Subcutaneous adipose tissue (tissue), 4 donors: ENCODE measurements around the gene RAB20. TPM values are rescaled to one million over a fixed set of nuclear protein-coding genes. Genes with fewer than 3 reads are reported as not detected.

Source experiments
- CTCF ChIP-seq: fragments of 450-650 bp; IDR thresholded peaks from one replicate; pipeline ENCODE4 v1.5.1; 2016; ENCODE audit warnings: low read depth, mild to moderate bottlenecking, control low read depth, antibody characterized with exemption, moderate library complexity
- total RNA-seq, 4 donors: library from RNA; depleted of rRNA; stranded (reverse); fragments of >200 nt; gene quantifications; one replicate each; pipeline ENCODE4 v1.1.0, GENCODE V29; 2016

RAB20 gene
- total RNA-seq, 4 donors from 2014 or later = 26.6 to 78.5 (median 37.8) TPM

DNA sequence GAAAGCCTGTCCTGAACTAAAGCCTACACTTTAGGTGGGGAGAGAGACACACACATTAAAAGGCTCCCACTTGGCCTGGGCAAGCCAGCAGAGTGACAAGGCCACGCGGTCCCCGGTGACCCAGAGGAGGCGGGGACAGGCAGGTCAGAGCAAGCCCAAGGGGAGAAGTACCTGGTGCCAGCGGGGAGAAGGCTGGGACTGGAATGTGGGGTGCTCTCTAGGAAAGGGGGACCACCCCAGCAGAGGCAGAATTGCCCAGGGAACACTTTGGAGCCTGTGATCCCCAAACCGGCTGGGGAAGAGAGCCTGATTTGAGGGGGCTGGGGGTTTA is 82.3 kb downstream of the RAB20 start:
- TF ChIP-seq CTCF = no peak

GRCh38 chr13:110478405-110479214 is 82.9 kb downstream of the RAB20 start:
- no peak for TF ChIP-seq CTCF

DNA sequence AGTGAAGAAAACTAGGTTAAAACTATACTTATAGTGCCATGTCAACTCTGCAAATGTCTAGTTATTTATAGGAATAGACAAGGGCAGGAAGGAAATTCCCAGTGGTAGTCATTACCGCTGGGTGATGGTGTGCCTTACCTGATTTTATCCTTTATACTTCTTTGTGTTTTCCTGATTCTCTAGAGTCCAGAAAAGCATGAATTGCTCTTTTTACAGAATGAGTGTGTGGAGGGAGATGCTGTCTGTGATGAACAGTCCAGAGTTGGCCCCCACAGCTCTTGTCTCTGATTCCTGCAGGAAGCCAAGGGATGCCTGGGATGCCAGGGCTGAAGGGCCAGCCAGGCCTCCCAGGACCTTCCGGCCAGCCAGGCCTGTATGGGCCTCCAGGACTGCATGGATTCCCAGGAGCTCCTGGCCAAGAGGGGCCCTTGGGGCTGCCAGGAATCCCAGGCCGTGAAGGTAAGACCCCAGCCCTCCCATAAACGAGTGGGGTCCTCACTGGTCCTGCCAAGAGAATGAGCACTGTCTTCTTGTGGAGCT is 83.7 kb downstream of the RAB20 start:
- TF ChIP-seq CTCF = no peak

- TF ChIP-seq CTCF = no peak
These were observed 85.3 kb downstream of the RAB20 start for GRCh38 chr13:110476220-110476617.

- no peak for TF ChIP-seq CTCF
These were observed 85.8 kb downstream of the RAB20 start for GRCh38 chr13:110475550-110476219.

GRCh38 chr13:110475117-110475516 is 86.4 kb downstream of the RAB20 start:
- no peak for TF ChIP-seq CTCF

- no peak for TF ChIP-seq CTCF
These were observed 86.8 kb downstream of the RAB20 start for GRCh38 chr13:110474713-110475112.
